SU-DHL-6 (cell line): ENCODE results near the gene CADM1.

Source experiments
- EZH2phosphoT487 ChIP-seq: fragments of 200-600 bp; sonication (generic), shearing (Covaris generic); conservative IDR thresholded peaks from 2 replicates; pipeline ENCODE4 v1.6.1; 2018; ENCODE audit warnings: mild to moderate bottlenecking, antibody characterized with exemption, low read length, moderate library complexity, mixed read lengths
- TF ChIP-seq, protein P1 (sequence below): fragments of 200-600 bp; sonication (generic); IDR thresholded peaks from one replicate; pipeline ENCODE4 v1.5.1; 2017; ENCODE audit warnings: antibody characterized with exemption, mild to moderate bottlenecking, low read length, moderate library complexity; ENCODE audit not compliant: insufficient read depth, poor library complexity, severe bottlenecking

DNA sequence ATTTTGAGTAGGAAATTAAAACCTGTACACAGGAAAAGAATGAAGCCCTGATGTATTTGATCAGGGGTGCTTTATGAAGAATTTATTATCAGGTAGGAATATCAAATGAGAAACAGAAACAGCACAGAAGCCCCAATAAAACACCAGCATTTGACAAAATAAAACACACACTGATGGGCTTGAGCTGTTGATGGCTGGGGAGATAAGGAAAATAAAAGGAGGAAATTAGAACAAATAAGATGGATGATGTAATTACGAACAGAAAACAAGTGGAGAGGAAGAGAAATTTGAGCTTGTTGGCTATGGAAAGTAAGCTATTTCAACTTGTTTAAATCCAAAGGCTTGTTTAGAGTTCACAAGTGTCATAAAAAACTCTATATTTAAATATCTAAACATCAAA is 213.7 kb downstream of the CADM1 start:
- TF ChIP-seq, protein P1, sequence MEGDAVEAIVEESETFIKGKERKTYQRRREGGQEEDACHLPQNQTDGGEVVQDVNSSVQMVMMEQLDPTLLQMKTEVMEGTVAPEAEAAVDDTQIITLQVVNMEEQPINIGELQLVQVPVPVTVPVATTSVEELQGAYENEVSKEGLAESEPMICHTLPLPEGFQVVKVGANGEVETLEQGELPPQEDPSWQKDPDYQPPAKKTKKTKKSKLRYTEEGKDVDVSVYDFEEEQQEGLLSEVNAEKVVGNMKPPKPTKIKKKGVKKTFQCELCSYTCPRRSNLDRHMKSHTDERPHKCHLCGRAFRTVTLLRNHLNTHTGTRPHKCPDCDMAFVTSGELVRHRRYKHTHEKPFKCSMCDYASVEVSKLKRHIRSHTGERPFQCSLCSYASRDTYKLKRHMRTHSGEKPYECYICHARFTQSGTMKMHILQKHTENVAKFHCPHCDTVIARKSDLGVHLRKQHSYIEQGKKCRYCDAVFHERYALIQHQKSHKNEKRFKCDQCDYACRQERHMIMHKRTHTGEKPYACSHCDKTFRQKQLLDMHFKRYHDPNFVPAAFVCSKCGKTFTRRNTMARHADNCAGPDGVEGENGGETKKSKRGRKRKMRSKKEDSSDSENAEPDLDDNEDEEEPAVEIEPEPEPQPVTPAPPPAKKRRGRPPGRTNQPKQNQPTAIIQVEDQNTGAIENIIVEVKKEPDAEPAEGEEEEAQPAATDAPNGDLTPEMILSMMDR = no peak
- no peak for TF ChIP-seq EZH2phosphoT487
